ENCODE measurements around the gene CT47B1.
"Not testable (repeated sequence)": the region's sequence is repeated elsewhere in the genome, so short reads cannot be mapped to it uniquely, and the experiment has no call there.

The CT47B1 gene
- 0 reads per million in 2 donors for total RNA-seq

- not testable (repeated sequence) for DNase-seq
These were observed at the start of gene CT47B1 for GRCh38 chrX:120875766-120876165. Gene CT47B1, minus strand, starts transcription at chrX:120875866. Its CDS starts 196 bp downstream, at chrX:120875670.

DNA sequence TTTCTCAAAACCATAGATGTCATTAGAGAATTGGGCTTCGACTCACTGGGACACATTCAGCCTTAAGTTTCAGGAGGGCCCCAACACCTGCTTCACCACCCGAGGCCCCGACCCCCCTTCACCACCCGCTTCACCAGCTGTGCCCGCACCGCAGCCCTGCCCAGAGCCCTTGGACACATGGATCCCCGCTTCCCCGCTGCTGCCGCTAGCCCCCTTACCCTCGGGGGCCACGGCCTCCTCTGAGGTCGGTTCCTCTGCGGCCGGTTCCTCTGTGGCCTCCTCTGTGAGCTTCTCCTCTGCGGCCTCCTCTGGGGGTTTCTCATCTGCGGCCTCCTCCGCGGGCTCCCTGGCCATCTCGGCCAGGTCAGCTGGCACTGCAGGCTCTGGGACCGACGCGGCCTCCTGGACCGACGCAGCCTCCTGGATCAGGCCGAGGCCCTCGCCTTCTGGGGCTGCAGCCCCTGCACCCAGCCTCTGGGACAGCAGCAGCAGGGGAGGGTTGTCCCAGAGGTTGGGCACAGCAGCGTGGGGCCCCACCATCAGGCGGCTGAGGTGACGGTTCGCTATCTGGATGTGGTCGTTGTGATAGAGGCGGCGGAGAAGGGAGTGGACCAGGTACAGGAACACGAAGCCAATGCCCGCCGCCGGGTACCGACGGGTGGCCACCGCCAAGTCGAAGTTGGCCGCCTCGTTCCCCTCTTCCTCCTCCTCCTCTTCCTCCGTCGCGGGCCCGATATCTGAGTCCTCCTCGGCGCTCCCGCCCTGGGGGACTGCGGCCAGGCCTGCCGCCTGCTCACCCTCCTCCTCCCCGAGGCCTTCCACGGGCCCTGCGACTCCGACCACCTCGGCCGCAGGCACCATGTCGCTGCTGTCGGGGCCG is 748 bp downstream of the CT47B1 start:
- DNase-seq: no peak

DNA sequence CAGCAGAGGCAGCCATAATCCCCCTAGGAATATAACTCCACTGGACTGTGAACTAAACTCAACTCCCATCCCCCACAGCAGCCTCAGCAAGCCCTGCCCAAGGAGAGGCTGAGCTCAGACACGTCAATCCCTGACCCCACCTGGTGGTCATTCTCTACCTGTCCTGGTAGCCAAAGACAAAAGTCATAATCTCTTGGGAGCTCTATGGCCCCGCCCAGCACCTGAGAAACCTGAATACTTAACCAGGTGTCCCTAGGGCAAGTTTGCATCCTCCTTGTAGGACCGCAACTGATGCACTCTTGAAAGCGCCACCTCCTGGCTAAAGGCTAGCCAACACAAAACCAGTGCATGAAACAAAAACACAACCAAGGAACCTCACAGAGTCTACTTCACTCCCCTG is 18.4 kb downstream of the CT47B1 start:
- no peak for DNase-seq

DNA sequence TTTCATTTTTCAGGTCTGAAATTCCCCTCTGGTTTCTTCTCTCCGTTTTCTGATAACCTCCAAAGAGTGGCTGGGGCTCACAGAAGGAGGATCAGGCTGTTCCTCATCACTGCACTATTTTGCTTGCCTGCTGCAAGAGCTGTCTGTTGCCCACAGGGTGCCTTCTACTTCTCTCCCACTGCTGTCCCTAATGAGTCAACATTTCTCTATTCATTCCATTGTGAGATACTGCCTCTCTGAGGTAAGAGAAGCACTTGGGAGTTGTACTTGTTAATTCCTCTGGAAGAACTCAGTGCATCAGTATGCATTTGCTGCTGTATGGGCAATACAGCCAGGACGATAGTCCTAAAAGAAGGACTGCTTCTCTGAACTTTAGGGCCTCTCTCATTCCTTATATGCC is 34.8 kb downstream of the CT47B1 start:
- no peak for DNase-seq

- no peak for DNase-seq
These were observed 36.2 kb downstream of the CT47B1 start for GRCh38 chrX:120839491-120839890.

DNA sequence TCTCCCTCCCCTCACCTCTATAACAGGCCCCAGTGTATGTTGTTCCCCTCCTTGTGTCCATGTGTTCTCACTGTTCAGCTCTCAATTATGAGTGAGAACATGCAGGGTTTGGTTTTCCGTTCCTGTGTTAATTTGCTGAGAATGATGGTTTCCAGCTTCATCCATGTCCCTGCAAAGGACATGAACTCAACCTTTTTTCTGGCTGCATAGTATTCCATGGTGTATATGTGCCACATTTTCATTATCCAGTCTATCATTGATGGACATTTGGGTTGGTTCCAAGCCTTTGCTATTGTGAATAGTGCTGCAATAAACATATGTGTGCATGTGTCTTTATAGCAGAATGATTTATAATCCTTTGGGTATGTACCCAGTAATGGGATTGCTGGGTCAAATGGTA is 48.5 kb downstream of the CT47B1 start:
- not testable (repeated sequence) for DNase-seq

DNA sequence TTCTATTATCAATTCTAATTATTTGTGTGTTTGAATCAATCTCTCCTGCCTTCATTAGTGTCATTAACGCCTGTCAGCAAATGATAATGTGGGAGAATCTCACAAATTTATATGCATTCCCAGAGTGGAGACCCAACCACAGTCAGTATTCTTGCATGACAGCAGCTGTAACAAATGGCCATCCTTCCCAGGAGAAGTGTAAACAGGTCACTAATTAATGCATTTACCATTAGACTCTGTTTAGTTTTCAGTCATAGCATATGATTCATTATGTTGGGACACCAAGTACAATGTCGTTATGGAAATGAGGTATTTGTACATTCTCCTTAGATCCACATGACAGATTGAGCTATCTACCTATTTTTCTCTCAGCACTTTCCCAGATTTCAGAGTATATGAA is 50.5 kb downstream of the CT47B1 start:
- no peak for DNase-seq

DNA sequence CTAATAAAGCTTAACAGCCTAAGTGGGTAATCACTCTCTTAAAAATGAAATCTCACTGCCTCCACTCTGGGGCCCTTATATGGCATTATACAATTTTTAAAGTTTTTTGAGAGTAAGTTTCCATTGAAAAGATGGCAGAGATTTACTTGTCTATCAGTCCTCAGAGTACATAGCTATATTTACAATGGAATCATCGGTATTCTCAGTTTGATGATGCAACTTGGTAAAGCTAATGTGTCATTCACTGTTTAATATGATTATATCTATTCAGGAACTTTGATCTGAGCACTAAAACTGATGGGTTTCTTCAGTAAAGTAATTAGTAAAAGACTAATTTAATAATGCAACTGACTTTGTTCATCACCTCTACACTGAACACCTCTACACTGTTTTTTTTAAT is 51.6 kb downstream of the CT47B1 start:
- no peak for DNase-seq

GRCh38 chrX:120823556-120823955 is 52.1 kb downstream of the CT47B1 start:
- DNase-seq: no peak
